LNCaP clone FGC (cell line): Measurements from ENCODE around the gene PRTN3.
"Not testable (repeated sequence)": the region's sequence is repeated elsewhere in the genome, so short reads cannot be mapped to it uniquely, and the experiment has no call there.

Experiments used
- DNase-seq: peaks from one replicate; pipeline ENCODE4 v3.0.0-alpha.2; 2011; ENCODE audit warnings: low read depth
- H3K4me3 ChIP-seq: 2 replicates; pipeline ENCODE4 v1.5.1; 2011; ENCODE audit warnings: mild to moderate bottlenecking, low read depth, low read length, control low read depth
- CTCF ChIP-seq: IDR thresholded peaks from 2 replicates; pipeline ENCODE4 v1.5.1; 2012; ENCODE audit warnings: mild to moderate bottlenecking; ENCODE audit not compliant: control insufficient read depth, insufficient read depth; ENCODE audit errors: extremely low read depth

Gene PRTN3

GRCh38 chr19:814152-815078 is 26.4 kb upstream of the PRTN3 start:
- no peak overlapping the region for H3K4me3 ChIP-seq
- DNase-seq: no peak
- TF ChIP-seq CTCF: no peak

GRCh38 chr19:815079-815774 is 25.6 kb upstream of the PRTN3 start:
- no peak overlapping the region for H3K4me3 ChIP-seq
- TF ChIP-seq CTCF: no peak
- no peak for DNase-seq

GRCh38 chr19:815775-816499 is 24.9 kb upstream of the PRTN3 start:
- DNase-seq: no peak
- no peak for TF ChIP-seq CTCF
- H3K4me3 ChIP-seq: no peak overlapping the region

- H3K4me3 ChIP-seq: no peak overlapping the region
- TF ChIP-seq CTCF: no peak
- no peak for DNase-seq
Measured at GRCh38 chr19:816500-816857, 24.3 kb upstream of the PRTN3 start.

- DNase-seq, H3K4me3 ChIP-seq: not testable (repeated sequence)
Measured at GRCh38 chr19:820212-820611, 20.6 kb upstream of the PRTN3 start.

GRCh38 chr19:821231-821824 is 19.5 kb upstream of the PRTN3 start:
- TF ChIP-seq CTCF: no peak
- H3K4me3 ChIP-seq: no peak overlapping the region
- DNase-seq: no peak

- H3K4me3 ChIP-seq: no peak within 1 kb of the TSS
- DNase-seq: no peak
- no peak for TF ChIP-seq CTCF
Measured at GRCh38 chr19:821825-822503, 18.8 kb upstream of the PRTN3 start, which contains the start of gene PLPPR3. Gene PLPPR3, minus strand, starts transcription at chr19:821955. Its CDS starts 396 bp downstream, at chr19:821559.
